Mucosa of descending colon (tissue), 3 donors: ENCODE results near the gene GNAI3. TPM values are rescaled to one million over a fixed set of nuclear protein-coding genes. Genes with fewer than 3 reads are reported as not detected.

Experiments
- ATAC-seq: fragments of 200-7000 bp; cut with Tn5 transposase; one replicate; pipeline ENCODE4 v1.9.1; 2020; ENCODE audit warnings: mild to moderate bottlenecking, moderate library complexity
- DNase-seq, 3 donors: peaks; one replicate each; pipeline ENCODE4 v3.0.0-alpha.2; 2020
- H3K36me3 ChIP-seq: fragments of 200-600 bp; one replicate; pipeline ENCODE4 v1.8.0; 2021; ENCODE audit warnings: low read depth, mild to moderate bottlenecking
- H3K4me1 ChIP-seq: fragments of 200-600 bp; one replicate; pipeline ENCODE4 v1.8.0; 2021; ENCODE audit warnings: low read depth, mild to moderate bottlenecking
- H3K4me3 ChIP-seq: fragments of 200-600 bp; one replicate; pipeline ENCODE4 v1.8.0; 2021; ENCODE audit warnings: mild to moderate bottlenecking
- H3K9me3 ChIP-seq: fragments of 200-600 bp; one replicate; pipeline ENCODE4 v1.8.0; 2021; ENCODE audit warnings: mild to moderate bottlenecking
- intact Hi-C, 2 donors: fragments of 100-400 bp; cut with DNase I in 1 of 2; cut with micrococcal nuclease in 1 of 2; formaldehyde crosslinking; loops; one replicate each; pipeline versions ENCODE4 v1.11.0 to v1.11.1; 2022; cut with DNase I, micrococcal nuclease
- total RNA-seq, 3 donors: library from RNA; stranded (reverse); fragmentation: NEBNext Ultra II Directional in 2 of 3; extraction: Animal tissue kit (Norgen Biotek cat#: 25700) in 2 of 3; gene quantifications; one replicate each; pipeline versions ENCODE4 v1.2.1 to v1.2.4, GENCODE V29; 2021 to 2023
- TF ChIP-seq, protein P1 (sequence below): fragments of 200-600 bp; IDR thresholded peaks from one replicate; pipeline ENCODE4 v1.8.0; 2022; ENCODE audit warnings: antibody characterized with exemption, mild to moderate bottlenecking
- donor health status: DM: no; HTN: no; CAD: no; lungs with moderate emphysema.
- donor health status: DM: no; HTN: no; CAD: no.
- donor health status: DM: no; HTN: yes; CAD: no.

GNAI3 gene
- total RNA-seq, 3 donors from 2014 or later, result 6.5 to 8.3 (median 7.6) TPM

GRCh38 chr1:109527846-109528695 is 20.3 kb upstream of the GNAI3 start:
- Histone ChIP-seq H3K4me3 (no peak overlapping the region), H3K36me3 (no peaks in the 10 kb centered on the region), H3K9me3 (no peaks in the 10 kb centered on the region), H3K4me1 (no peaks in the 10 kb centered on the region)
- no peak for ATAC-seq
- DNase-seq, result no peak
- TF ChIP-seq, protein P1, sequence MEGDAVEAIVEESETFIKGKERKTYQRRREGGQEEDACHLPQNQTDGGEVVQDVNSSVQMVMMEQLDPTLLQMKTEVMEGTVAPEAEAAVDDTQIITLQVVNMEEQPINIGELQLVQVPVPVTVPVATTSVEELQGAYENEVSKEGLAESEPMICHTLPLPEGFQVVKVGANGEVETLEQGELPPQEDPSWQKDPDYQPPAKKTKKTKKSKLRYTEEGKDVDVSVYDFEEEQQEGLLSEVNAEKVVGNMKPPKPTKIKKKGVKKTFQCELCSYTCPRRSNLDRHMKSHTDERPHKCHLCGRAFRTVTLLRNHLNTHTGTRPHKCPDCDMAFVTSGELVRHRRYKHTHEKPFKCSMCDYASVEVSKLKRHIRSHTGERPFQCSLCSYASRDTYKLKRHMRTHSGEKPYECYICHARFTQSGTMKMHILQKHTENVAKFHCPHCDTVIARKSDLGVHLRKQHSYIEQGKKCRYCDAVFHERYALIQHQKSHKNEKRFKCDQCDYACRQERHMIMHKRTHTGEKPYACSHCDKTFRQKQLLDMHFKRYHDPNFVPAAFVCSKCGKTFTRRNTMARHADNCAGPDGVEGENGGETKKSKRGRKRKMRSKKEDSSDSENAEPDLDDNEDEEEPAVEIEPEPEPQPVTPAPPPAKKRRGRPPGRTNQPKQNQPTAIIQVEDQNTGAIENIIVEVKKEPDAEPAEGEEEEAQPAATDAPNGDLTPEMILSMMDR, result no peak
- intact Hi-C loops, result no loop called here

- intact Hi-C loops, result no loop called here
These were observed 19.7 kb upstream of the GNAI3 start for GRCh38 chr1:109528712-109529111.

DNA sequence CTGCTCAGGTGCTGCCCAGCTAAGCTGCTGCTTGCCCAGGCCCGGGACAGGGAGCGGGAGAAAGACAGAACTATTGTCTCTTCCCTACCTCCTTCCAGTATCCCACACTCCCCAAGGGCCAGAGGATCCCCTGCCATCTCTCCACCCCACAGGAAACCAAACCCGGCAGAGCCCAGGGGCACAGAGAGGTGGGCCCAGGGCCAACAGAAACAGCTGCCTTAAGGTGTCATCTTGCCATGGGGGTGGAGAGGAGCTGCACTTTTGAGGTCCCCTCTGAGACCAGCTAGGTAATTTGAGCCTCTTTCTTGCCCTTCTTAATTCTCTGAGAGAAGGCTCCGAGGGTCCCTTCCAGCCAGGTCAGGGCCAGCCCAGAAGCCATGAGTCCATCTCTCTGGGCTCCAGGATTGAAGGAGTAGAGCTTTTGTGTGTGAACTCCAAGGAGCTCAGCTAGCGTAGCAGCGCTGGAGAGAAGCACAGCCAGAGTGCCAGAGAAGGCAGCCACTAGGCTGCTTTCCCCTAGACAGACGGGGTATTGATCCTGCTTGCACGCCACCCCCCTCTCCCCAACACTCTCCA is 18.4 kb upstream of the GNAI3 start:
- no peak for ATAC-seq

More at GRCh38 chr1:109528712-109529111, 19.7 kb upstream of the GNAI3 start:
- H3K4me3 ChIP-seq, result no peak overlapping the region
- ATAC-seq (no peak), DNase-seq (no peak)
- H3K9me3 ChIP-seq, result no peaks in the 10 kb centered on the region
- TF ChIP-seq, protein P1, result no peak
- no peaks in the 10 kb centered on the region for H3K4me1 ChIP-seq
- no peaks in the 10 kb centered on the region for H3K36me3 ChIP-seq

DNA sequence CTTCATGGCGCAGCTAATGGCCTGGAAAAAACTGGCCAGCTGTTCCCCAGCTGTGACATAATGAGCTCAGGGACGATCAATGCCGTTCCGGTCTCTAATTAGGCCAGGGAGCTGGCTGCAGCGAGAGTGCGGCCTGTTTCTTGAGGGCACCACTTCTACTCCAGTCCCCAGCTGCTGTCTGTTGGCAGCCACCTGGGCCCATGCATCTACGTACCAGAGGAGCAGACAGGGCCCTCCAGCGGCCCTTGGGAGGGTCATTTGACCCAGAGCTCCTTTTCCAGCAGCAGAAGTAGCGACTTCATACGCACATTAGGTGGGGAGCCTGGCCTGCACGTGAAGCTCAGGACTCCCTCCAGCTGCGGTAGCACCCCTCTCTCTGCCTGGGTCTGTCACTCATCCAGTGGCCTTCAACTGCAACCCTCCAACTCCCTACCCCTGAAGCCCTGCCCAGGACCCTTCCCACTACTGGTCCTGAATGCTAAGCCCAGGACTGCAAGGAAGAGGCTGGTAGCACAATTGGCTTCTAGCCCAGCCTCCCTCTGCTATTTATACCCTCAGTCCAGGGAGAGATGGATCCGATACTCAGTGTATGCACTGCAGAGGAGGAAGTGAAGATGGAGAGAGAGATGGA is 17.8 kb upstream of the GNAI3 start:
- H3K4me1 ChIP-seq, result no peaks in the 10 kb centered on the region

More for the DNA sequence above, 18.4 kb upstream of the GNAI3 start:
- H3K4me1 ChIP-seq, result no peaks in the 10 kb centered on the region
- no peak overlapping the region for H3K4me3 ChIP-seq
- TF ChIP-seq, protein P1, result no peak
- no peaks in the 10 kb centered on the region for H3K9me3 ChIP-seq
- no peak for DNase-seq
- no peaks in the 10 kb centered on the region for H3K36me3 ChIP-seq
- intact Hi-C loops, result loop anchor here in 1 of 2 donors (5.0 kb wide), 1 partner anchor 38 kb away; the partner anchor contains the start of gene CYB561D1

GRCh38 chr1:109531380-109531779 is 17.0 kb upstream of the GNAI3 start:
- DNase-seq (no peak), ATAC-seq (no peak)
- Histone ChIP-seq H3K4me1 (no peaks in the 10 kb centered on the region), H3K36me3 (no peaks in the 10 kb centered on the region), H3K4me3 (no peak overlapping the region), H3K9me3 (no peaks in the 10 kb centered on the region)
- TF ChIP-seq, protein P1, result no peak
- intact Hi-C loops, result loop anchor here in 1 of 2 donors (5.0 kb wide), 1 partner anchor 39 kb away; the partner anchor contains the start of gene CYB561D1

More for the DNA sequence above, 17.8 kb upstream of the GNAI3 start:
- ATAC-seq (no peak), DNase-seq (no peak)
- Histone ChIP-seq H3K4me3 (no peak overlapping the region), H3K36me3 (no peaks in the 10 kb centered on the region), H3K9me3 (no peaks in the 10 kb centered on the region)
- intact Hi-C loops, result loop anchor here in 1 of 2 donors (5.0 kb wide), 1 partner anchor 38 kb away; the partner anchor contains the start of gene CYB561D1
- TF ChIP-seq, protein P1, result no peak
